Adipocyte (in vitro differentiated cells): ENCODE data around the gene BORCS6.

Experiments
- DNase-seq: peaks from one replicate; pipeline ENCODE4 v3.0.0-alpha.2; 2015; ENCODE audit warnings: low read depth
- H3K27me3 ChIP-seq: replicated peaks from 2 replicates; pipeline ENCODE4 v1.7.0; 2013; ENCODE audit warnings: mild to moderate bottlenecking, low read length, moderate library complexity; ENCODE audit not compliant: control insufficient read depth, insufficient read depth
- H3K36me3 ChIP-seq: 2 replicates; pipeline ENCODE4 v1.7.0; 2013; ENCODE audit warnings: low read length, mild to moderate bottlenecking, moderate library complexity; ENCODE audit not compliant: control insufficient read depth, insufficient read depth, severe bottlenecking
- H3K4me1 ChIP-seq: 2 replicates; pipeline ENCODE4 v1.7.0; 2013; ENCODE audit warnings: mild to moderate bottlenecking, low read length, moderate library complexity; ENCODE audit not compliant: control insufficient read depth, insufficient read depth
- H3K4me3 ChIP-seq: 2 replicates; pipeline ENCODE4 v1.7.0; 2013; ENCODE audit warnings: mild to moderate bottlenecking, low read length, moderate library complexity
- H3K9ac ChIP-seq: 2 replicates; pipeline ENCODE4 v1.7.0; 2013; ENCODE audit warnings: mild to moderate bottlenecking, low read length, moderate library complexity
- H3K9me3 ChIP-seq: 2 replicates; pipeline ENCODE4 v1.7.0; 2013; ENCODE audit warnings: mild to moderate bottlenecking, low read length, moderate library complexity; ENCODE audit not compliant: control insufficient read depth

Gene BORCS6

GRCh38 chr17:8189711-8190477 is at the start of gene BORCS6:
Gene BORCS6 (minus strand): TSS chr17:8190180. CDS start chr17:8190140, 40 bp downstream.
- DNase-seq, result peak; percentile 99
- Histone ChIP-seq H3K4me3 (peak within 1 kb of the TSS; percentile 88), H3K27me3 (no peaks in the 10 kb centered on the region)

GRCh38 chr17:8237886-8238285 is 47.9 kb upstream of the BORCS6 start:
- H3K4me1 ChIP-seq, result no peaks in the 10 kb centered on the region
- no peaks in the 10 kb centered on the region for H3K27me3 ChIP-seq
- DNase-seq, result no peak
- no peak overlapping the region for H3K9ac ChIP-seq
- H3K4me3 ChIP-seq, result no peak overlapping the region
- H3K9me3 ChIP-seq, result no peaks in the 10 kb centered on the region
- H3K36me3 ChIP-seq, result peaks cover 41% of the 10 kb centered on the region

More at GRCh38 chr17:8189711-8190477, at the start of gene BORCS6:
- H3K36me3 ChIP-seq, result no peaks in the 10 kb centered on the region
- H3K9ac ChIP-seq, result peak within 1 kb of the TSS; percentile 92
- H3K4me1 ChIP-seq, result peaks cover 38% of the 10 kb centered on the region
- no peaks in the 10 kb centered on the region for H3K9me3 ChIP-seq

- Histone ChIP-seq H3K4me1 (no peaks in the 10 kb centered on the region), H3K27me3 (no peaks in the 10 kb centered on the region), H3K36me3 (peaks cover 46% of the 10 kb centered on the region), H3K9me3 (no peaks in the 10 kb centered on the region), H3K4me3 (no peak overlapping the region), H3K9ac (no peak overlapping the region)
- DNase-seq, result no peak
These were observed 47.2 kb upstream of the BORCS6 start for GRCh38 chr17:8237175-8237574.

GRCh38 chr17:8235676-8236075 is 45.7 kb upstream of the BORCS6 start:
- H3K9ac ChIP-seq, result no peak overlapping the region
- no peak overlapping the region for H3K4me3 ChIP-seq
- H3K27me3 ChIP-seq, result no peaks in the 10 kb centered on the region
- no peaks in the 10 kb centered on the region for H3K4me1 ChIP-seq
- no peaks in the 10 kb centered on the region for H3K9me3 ChIP-seq
- no peak for DNase-seq
- H3K36me3 ChIP-seq, result peaks cover 58% of the 10 kb centered on the region

GRCh38 chr17:8234361-8235270 is 44.6 kb upstream of the BORCS6 start:
- Histone ChIP-seq H3K36me3 (peaks cover 68% of the 10 kb centered on the region), H3K9me3 (no peaks in the 10 kb centered on the region), H3K9ac (no peak overlapping the region), H3K4me3 (no peak overlapping the region), H3K27me3 (no peaks in the 10 kb centered on the region), H3K4me1 (no peaks in the 10 kb centered on the region)
- DNase-seq, result no peak

- no peak overlapping the region for H3K4me3 ChIP-seq
- DNase-seq, result no peak
- H3K27me3 ChIP-seq, result no peaks in the 10 kb centered on the region
- peaks cover 61% of the 10 kb centered on the region for H3K36me3 ChIP-seq
- H3K9me3 ChIP-seq, result no peaks in the 10 kb centered on the region
- H3K4me1 ChIP-seq, result peaks cover 4% of the 10 kb centered on the region
- no peak overlapping the region for H3K9ac ChIP-seq
These were observed 41.7 kb upstream of the BORCS6 start for GRCh38 chr17:8231701-8232100.

GRCh38 chr17:8227238-8227581 is 37.2 kb upstream of the BORCS6 start:
- Histone ChIP-seq H3K36me3 (peaks cover 33% of the 10 kb centered on the region), H3K9ac (peak overlapping the region; percentile 65), H3K4me3 (peak overlapping the region; percentile 60), H3K27me3 (no peaks in the 10 kb centered on the region), H3K4me1 (peaks cover 15% of the 10 kb centered on the region), H3K9me3 (no peaks in the 10 kb centered on the region)
- no peak for DNase-seq

GRCh38 chr17:8226536-8227237 is 36.7 kb upstream of the BORCS6 start:
- Histone ChIP-seq H3K36me3 (peaks cover 27% of the 10 kb centered on the region), H3K27me3 (no peaks in the 10 kb centered on the region)

GRCh38 chr17:8225813-8226535 is 36.0 kb upstream of the BORCS6 start:
- peak; percentile 91 for DNase-seq

More at GRCh38 chr17:8226536-8227237, 36.7 kb upstream of the BORCS6 start:
- H3K4me1 ChIP-seq, result peaks cover 17% of the 10 kb centered on the region
- peak; percentile 95 for DNase-seq
- peak overlapping the region; percentile 76 for H3K4me3 ChIP-seq
- no peaks in the 10 kb centered on the region for H3K9me3 ChIP-seq
- peak overlapping the region; percentile 79 for H3K9ac ChIP-seq

GRCh38 chr17:8224891-8225812 is 35.2 kb upstream of the BORCS6 start:
- Histone ChIP-seq H3K36me3 (peaks cover 16% of the 10 kb centered on the region), H3K4me1 (peaks cover 19% of the 10 kb centered on the region), H3K9me3 (no peaks in the 10 kb centered on the region), H3K4me3 (no peak overlapping the region), H3K9ac (no peak overlapping the region), H3K27me3 (no peaks in the 10 kb centered on the region)
- DNase-seq, result no peak

More at GRCh38 chr17:8225813-8226535, 36.0 kb upstream of the BORCS6 start:
- H3K4me1 ChIP-seq, result peaks cover 19% of the 10 kb centered on the region
- peaks cover 20% of the 10 kb centered on the region for H3K36me3 ChIP-seq
- H3K9me3 ChIP-seq, result no peaks in the 10 kb centered on the region
- no peaks in the 10 kb centered on the region for H3K27me3 ChIP-seq
- peak overlapping the region; percentile 79 for H3K9ac ChIP-seq
- H3K4me3 ChIP-seq, result peak overlapping the region; percentile 76
